NB4 (cell line): ENCODE data around the gene DNAI1.

Experiments
- CTCF ChIP-seq: IDR thresholded peaks from one replicate; pipeline ENCODE4 v1.5.1; 2012; ENCODE audit warnings: low read depth, low read length
- POLR2A ChIP-seq: IDR thresholded peaks from 2 replicates; pipeline ENCODE4 v1.6.1; 2011; ENCODE audit warnings: mild to moderate bottlenecking; ENCODE audit not compliant: insufficient read length; ENCODE audit errors: extremely low read depth
- TF ChIP-seq, protein P1 (sequence below): IDR thresholded peaks from 2 replicates; pipeline ENCODE4 v1.6.1; 2011; ENCODE audit warnings: low read depth, low read length

- TF ChIP-seq CTCF = no peak
- TF ChIP-seq POLR2A = no peak
- TF ChIP-seq, protein P1, sequence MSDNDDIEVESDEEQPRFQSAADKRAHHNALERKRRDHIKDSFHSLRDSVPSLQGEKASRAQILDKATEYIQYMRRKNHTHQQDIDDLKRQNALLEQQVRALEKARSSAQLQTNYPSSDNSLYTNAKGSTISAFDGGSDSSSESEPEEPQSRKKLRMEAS = no peak
These were observed 18.9 kb downstream of the DNAI1 start for GRCh38 chr9:34477541-34477940.
